HepG2 (cell line): ENCODE measurements around the gene OPRL1. TPM values are rescaled to one million over a fixed set of nuclear protein-coding genes. Genes with fewer than 3 reads are reported as not detected.

Source experiments
- ARID2 ChIP-seq: sonication (generic); formaldehyde crosslinking; IDR thresholded peaks from 2 replicates; pipeline ENCODE4 v1.8.1; 2022; ENCODE audit warnings: mild to moderate bottlenecking, missing genetic modification reagents, borderline replicate concordance
- ATF7-NPFF ChIP-seq: sonication (generic); formaldehyde crosslinking; IDR thresholded peaks from 2 replicates; pipeline ENCODE4 v1.8.1; 2023; ENCODE audit warnings: mild to moderate bottlenecking, low read depth, missing genetic modification reagents, moderate library complexity
- ATM ChIP-seq: fragments of 450-650 bp; IDR thresholded peaks from 2 replicates; pipeline ENCODE4 v1.7.1; 2017; ENCODE audit warnings: mild to moderate bottlenecking, borderline replicate concordance
- ELF1 ChIP-seq: sonication (generic); formaldehyde crosslinking; IDR thresholded peaks from 2 replicates; pipeline ENCODE4 v1.4.0; 2020; ENCODE audit warnings: missing genetic modification reagents
- EP300 ChIP-seq, 3 experiments: sonication (generic) in 1 of 3; formaldehyde crosslinking in 1 of 3; IDR thresholded peaks; 2 replicates each; pipeline versions ENCODE4 v1.5.1 to v1.6.1; 2011 to 2020; ENCODE audit warnings: low read depth in 2 of 3, low read length in 2 of 3, borderline replicate concordance in 1 of 3, improper control_type of control experiment in 1 of 3, mild to moderate bottlenecking in 1 of 3, missing genetic modification reagents in 1 of 3, moderate library complexity in 1 of 3
- GATAD1 ChIP-seq: IDR thresholded peaks from 2 replicates; pipeline ENCODE4 v1.6.1; 2016; ENCODE audit warnings: missing genetic modification reagents, missing compliant biosample characterization
- HOXA9 ChIP-seq: sonication (generic); formaldehyde crosslinking; IDR thresholded peaks from 2 replicates; pipeline ENCODE4 v1.8.1; 2022; ENCODE audit warnings: missing genetic modification reagents, mild to moderate bottlenecking, moderate library complexity, borderline replicate concordance
- JUND ChIP-seq: sonication (generic); formaldehyde crosslinking; IDR thresholded peaks from 2 replicates; pipeline ENCODE4 v1.8.0; 2022; ENCODE audit warnings: mild to moderate bottlenecking, missing genetic modification reagents
- MEIS2 ChIP-seq: sonication (generic); formaldehyde crosslinking; IDR thresholded peaks from 2 replicates; pipeline ENCODE4 v1.9.0; 2021; ENCODE audit warnings: mild to moderate bottlenecking, missing genetic modification reagents
- MXD1 ChIP-seq: sonication (generic); formaldehyde crosslinking; IDR thresholded peaks from 2 replicates; pipeline ENCODE4 v1.4.0; 2020; ENCODE audit warnings: mild to moderate bottlenecking, missing genetic modification reagents
- MZF1 ChIP-seq: sonication (generic); formaldehyde crosslinking; IDR thresholded peaks from 2 replicates; pipeline ENCODE4 v1.8.1; 2023; ENCODE audit warnings: mild to moderate bottlenecking, missing genetic modification reagents, borderline replicate concordance
- REST ChIP-seq, 2 experiments: IDR thresholded peaks; 2 replicates each; pipeline ENCODE4 v1.6.1; 2011 to 2012; ENCODE audit warnings: low read length in 2 of 2, borderline replicate concordance in 1 of 2, low read depth in 1 of 2, mild to moderate bottlenecking in 1 of 2, moderate library complexity in 1 of 2
- SAFB2 ChIP-seq: sonication (generic); formaldehyde crosslinking; IDR thresholded peaks from 2 replicates; pipeline ENCODE4 v1.5.1; 2020; ENCODE audit warnings: missing genetic modification reagents, low read depth, mild to moderate bottlenecking, borderline replicate concordance
- ZBED4 ChIP-seq: sonication (generic); formaldehyde crosslinking; IDR thresholded peaks from 2 replicates; pipeline ENCODE4 v1.4.0; 2020; ENCODE audit warnings: missing genetic modification reagents, borderline replicate concordance
- ZBTB33 ChIP-seq: sonication (generic); formaldehyde crosslinking; IDR thresholded peaks from 2 replicates; pipeline ENCODE4 v1.4.0; 2020; ENCODE audit warnings: missing genetic modification reagents
- ZNF629 ChIP-seq: sonication (generic); formaldehyde crosslinking; conservative IDR thresholded peaks from 2 replicates; pipeline ENCODE4 v1.5.0; 2020; ENCODE audit warnings: missing genetic modification reagents
- ZSCAN25 ChIP-seq: sonication (generic); formaldehyde crosslinking; IDR thresholded peaks from 2 replicates; pipeline ENCODE4 v1.8.0; 2022; ENCODE audit warnings: mild to moderate bottlenecking, missing genetic modification reagents
- polyA plus RNA-seq, 8 experiments: library from polyadenylated mRNA; depleted of rRNA in 3 of 8; stranded (reverse) in 7 of 8; unstranded in 1 of 8; fragments of >200 nt; fragmentation: Illumina TruSeq in 4 of 8; extraction: Trizol in 4 of 8; gene quantifications; 2 replicates each; pipeline versions ENCODE4 v1.2.1 to v1.2.3, GENCODE V29; 2011 to 2016; ENCODE audit warnings: low read depth in 4 of 8, missing spikeins in 1 of 8, mixed read lengths in 1 of 8; ENCODE audit not compliant: insufficient read depth in 1 of 8
- total RNA-seq, 5 experiments: library from RNA; depleted of rRNA; stranded (reverse); fragments of >200 nt; fragmentation: Illumina TruSeq; extraction: Trizol; gene quantifications; 2 replicates each; pipeline ENCODE4 v1.2.3, GENCODE V29; 2016; ENCODE audit warnings: low read depth in 1 of 5

Gene OPRL1
- total and polyA plus RNA-seq, 2 of the 13 experiments (the other 11 are each of a cell fraction or from before 2014, with no cell fraction given): 0.35 to 0.71 TPM

- TF ChIP-seq ZBTB33 (CRISPR knock-in tag) (peak; percentile 74), SAFB2 (peak; percentile 98), ELF1 (CRISPR knock-in tag) (peak; percentile 74), MEIS2 (CRISPR knock-in tag) (peak; percentile 45), JUND (CRISPR knock-in tag) (no peak; the same call in 1 of the 2 replicates), ZSCAN25 (peak; percentile 70; the same call in 1 of the 2 replicates), ZNF629 (CRISPR knock-in tag) (no peak; the same call in none of the 2 replicates), REST (IDR thresholded peaks at IDR 0.05; ENCODE audit: borderline replicate concordance in 1 of 2, low read depth in 1 of 2, low read length in 2 of 2) (no peak), ATM (no peak), ARID2 (no peak), GATAD1 (CRISPR knock-in tag) (peak; percentile 88), EP300 (IDR thresholded peaks at IDR 0.05; ENCODE audit: low read depth in 2 of 2, low read length in 2 of 2) (peak in 1 of 2 experiments; percentile 10; a peak in 1 of 4 replicates), EP300 (CRISPR knock-in tag; IDR thresholded peaks at IDR 0.05; ENCODE audit: borderline replicate concordance) (no peak), MZF1 (CRISPR knock-in tag) (0 out of 2 replicates have a peak, but pooled peaks have one; percentile 85), MXD1 (peak; percentile 92), ZBED4 (peak; percentile 98), ATF7-NPFF (peak; percentile 55; the same call in 1 of the 2 replicates), HOXA9 (CRISPR knock-in tag) (0 out of 2 replicates have a peak, but pooled peaks have one; percentile 85)
These were observed 17.1 kb upstream of the OPRL1 start, which contains the start of gene TCEA2 (continued) for GRCh38 chr20:64062596-64063388.
